LNCAP (cell line): ENCODE results near the gene STMN1.

Experiments used
- TF ChIP-seq, protein P1 (sequence below): fragments of 450-650 bp; IDR thresholded peaks from 2 replicates; pipeline ENCODE4 v1.5.1; 2017; ENCODE audit warnings: mild to moderate bottlenecking

STMN1 gene

DNA sequence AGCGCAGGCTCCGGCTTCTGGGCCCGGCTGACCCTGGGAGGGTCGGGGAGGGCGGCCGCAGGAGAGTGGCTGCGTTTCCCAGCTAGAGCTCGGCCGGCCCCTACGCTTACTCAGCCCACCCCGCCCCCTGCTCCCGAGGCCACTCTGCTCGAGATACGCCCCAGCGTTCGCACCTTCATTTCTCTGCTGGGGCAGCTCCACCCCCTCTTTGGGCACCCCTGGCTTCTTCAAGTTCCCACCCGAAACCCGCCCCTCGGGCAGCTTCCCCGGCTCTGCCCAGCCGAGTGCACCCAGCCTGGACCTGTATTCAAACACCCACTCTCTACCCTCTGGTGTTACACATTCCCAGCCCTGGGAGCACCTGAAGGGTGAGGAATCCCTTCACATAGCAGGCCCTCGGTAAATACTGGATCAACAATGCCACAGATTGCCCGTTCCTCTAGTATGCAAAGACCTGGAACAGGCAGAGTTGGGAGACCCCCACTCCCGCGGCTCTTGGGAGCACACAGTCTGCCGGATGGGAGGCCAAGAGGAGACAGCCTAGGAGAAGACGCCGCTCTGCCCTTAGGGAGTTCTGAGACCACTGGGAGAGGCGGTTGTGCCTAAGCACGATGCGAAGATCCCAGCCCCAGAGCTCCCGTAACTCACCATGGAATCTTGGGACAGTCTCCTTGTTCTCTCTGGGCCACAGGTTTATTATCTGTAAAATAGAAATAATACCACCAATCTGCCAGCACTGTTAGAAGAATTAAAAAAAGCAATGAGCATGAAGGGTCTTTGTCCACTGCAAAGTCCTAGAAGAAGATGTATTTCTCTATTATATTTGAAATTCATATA, 30.1 kb downstream of the STMN1 start:
- TF ChIP-seq, protein P1, sequence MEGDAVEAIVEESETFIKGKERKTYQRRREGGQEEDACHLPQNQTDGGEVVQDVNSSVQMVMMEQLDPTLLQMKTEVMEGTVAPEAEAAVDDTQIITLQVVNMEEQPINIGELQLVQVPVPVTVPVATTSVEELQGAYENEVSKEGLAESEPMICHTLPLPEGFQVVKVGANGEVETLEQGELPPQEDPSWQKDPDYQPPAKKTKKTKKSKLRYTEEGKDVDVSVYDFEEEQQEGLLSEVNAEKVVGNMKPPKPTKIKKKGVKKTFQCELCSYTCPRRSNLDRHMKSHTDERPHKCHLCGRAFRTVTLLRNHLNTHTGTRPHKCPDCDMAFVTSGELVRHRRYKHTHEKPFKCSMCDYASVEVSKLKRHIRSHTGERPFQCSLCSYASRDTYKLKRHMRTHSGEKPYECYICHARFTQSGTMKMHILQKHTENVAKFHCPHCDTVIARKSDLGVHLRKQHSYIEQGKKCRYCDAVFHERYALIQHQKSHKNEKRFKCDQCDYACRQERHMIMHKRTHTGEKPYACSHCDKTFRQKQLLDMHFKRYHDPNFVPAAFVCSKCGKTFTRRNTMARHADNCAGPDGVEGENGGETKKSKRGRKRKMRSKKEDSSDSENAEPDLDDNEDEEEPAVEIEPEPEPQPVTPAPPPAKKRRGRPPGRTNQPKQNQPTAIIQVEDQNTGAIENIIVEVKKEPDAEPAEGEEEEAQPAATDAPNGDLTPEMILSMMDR, result no peak

DNA sequence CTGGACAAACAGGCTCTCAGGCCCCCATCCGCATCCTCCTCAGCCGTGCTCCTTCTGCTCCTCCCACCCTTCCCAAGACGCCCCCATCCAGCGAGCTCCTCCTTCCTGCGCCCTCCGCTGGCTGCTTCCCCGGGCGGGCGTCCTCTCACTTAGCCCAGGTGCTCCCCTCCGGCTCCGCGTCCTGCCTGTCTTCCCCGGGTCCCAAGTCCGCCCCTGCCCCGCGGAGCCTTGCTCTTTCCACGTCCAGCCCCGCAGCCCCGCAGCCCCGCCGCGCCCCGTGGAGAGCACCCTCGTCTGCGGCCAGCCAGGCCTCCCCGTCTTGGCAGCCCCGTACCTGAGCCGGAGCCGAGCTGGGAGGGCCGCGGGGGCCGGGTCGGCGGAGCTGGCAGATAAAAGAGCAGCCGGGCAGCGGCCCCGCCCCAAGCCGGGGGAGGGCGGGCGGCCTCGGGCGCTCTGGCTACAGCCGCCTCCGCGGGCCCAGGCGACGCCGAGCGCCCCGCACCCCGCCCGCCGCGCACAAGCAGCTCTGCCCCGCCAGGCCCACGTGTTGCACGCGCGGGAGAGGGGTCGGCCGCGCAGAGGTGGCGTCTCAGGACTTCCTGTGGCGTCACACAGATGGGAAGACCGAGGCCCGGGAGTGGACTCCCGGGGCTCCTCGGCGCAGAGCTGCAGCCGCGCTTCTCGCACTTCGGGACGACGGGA, 30.9 kb downstream of the STMN1 start, which contains the start of gene PAQR7:
TSS of gene PAQR7 (minus strand) at position 555 of the 702 bp plus-strand sequence. CDS start 11,869 bp downstream, outside the sequence.
- TF ChIP-seq, protein P1, result no peak

DNA sequence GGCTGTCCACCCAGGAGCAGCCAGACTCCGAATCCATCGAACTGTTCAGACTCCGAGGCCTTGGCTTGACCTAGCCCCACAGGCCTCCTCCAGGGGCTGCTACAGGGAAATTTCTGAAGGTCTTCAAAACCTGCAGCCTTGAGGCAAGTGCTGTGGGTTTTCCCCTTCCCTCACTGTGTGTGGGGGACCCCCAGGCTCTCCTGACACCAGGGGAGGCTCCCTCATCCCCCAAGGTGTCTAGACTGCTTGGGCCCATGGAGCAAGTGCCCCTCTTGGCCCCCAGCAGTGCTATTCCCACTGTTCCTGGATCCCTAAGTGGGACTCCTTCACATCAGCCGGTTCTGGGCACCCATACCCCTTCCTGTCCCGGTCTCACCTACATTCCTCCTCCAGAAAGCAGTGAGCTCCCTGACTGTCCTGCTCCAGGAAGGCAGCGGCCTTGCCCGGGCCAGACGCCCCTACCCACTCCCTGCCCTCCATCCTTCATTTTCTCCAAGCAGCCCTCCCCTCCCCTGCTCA, 31.5 kb downstream of the STMN1 start:
- TF ChIP-seq, protein P1, result no peak

DNA sequence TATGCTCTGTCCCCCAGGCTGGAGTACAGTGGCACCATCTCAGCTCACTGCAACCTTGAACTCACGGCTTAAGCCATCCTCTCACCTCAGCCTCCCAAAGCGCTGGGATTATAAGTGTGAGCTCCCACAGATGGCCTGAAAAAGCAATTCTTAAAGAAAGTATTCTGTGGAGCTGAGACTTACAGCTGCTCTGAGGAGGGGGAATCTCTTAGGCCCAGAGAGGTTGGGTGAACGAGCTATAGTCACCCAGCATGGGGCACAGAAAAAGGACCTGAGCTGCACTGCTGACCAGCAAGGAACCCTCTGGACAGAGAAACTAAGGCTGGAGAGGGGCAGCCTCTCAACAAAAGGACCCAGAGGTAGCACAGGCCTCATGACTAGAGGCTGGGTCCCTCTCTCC, 32.0 kb downstream of the STMN1 start:
- TF ChIP-seq, protein P1, result no peak

DNA sequence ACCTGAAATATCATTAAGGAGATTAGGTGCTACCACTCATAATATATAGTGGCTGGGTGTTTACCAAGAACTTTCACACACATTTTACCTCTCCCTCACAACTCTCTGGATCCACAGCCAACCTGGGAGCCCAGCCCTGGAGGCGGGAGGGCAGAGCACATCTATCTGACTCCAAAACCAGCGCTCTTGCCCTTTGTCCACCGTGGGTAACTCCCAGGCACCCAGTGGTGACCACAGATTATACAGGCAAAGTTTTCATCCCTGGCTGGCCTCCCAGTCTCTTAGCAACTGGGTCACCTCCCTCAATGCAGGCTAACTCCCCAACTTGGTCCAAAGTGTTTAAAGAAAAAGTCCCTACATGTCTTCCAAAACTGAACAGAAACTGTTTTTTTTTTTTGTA, 33.1 kb downstream of the STMN1 start:
- TF ChIP-seq, protein P1, result no peak

DNA sequence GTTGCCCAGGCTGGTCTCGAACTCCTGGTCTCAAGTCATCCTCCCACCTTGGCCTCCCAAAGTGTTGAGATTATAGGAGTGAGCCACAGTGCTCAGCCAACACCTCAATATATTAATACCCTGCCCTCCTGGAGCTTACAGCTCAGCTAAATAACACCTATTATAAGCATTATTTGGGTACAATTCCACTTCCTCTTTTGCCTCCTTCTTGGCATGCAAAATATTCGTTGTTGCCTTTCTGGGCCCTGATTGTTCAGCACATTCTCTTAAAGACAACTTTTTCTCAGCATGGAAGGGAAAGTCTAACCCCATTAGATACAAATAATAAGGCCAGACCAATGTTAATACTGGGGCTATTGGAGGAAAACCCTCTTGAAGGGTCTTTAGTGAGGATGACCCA, 33.5 kb downstream of the STMN1 start:
- TF ChIP-seq, protein P1, result no peak

DNA sequence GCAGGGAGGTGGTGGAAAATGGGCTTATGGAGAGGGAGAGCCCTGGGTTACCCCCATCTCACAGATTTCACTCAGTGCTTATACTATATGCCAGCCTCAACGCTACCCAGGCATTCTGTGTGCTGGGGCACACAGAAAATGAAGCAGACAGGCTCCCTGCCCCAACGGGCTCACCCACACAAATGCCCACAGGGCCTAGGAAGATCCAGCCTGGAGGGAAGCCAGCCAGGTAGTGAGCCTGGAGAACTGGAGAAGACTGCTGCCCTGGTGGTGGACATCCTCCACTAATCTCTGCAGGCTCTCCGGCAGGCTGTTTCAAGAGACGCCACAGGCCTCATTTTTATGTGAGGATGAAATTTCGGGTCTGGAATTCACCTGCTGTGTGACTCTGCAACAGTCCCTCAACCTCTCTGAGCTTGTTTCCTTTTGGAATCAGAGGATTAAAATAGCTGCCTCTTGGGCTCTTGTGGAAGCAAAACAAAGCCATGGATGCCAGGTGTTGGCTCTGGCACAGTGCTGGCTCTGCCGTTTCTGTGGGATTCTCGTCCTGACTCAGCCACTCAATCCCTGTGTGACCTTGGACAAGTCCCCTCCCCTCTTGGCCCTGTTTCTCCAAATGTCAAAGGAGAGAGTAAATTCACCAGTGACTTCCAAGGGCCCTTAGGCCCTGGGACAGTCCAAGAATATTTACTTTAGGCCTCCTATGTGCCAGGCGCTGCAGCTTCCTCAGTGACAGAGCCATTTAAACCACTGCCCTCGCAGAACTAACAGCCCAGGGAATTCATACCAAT, 34.3 kb downstream of the STMN1 start:
- TF ChIP-seq, protein P1, result no peak
